Activated T-helper 1 cell treated with anti-CD3 and anti-CD28 coated beads, Interleukin-12 subunit alpha, Interleukin-12 subunit beta, Interleukin-2, Interleukin-4 antibody, amounts not matched to agents 30 ng/mL and 10 ng/mL and 1 ng/mL, durations not matched to agents 14 hours and 24 hours and 36 hours (primary cell): ENCODE data around the gene SHANK1. TPM values are rescaled to one million over a fixed set of nuclear protein-coding genes. Genes with fewer than 3 reads are reported as not detected.

Experiments
- DNase-seq: peaks from one replicate; pipeline ENCODE4 v3.0.0; 2021; ENCODE audit warnings: low spot score
- H3K27ac Mint-ChIP-seq: one replicate; pipeline ENCODE4 v1.8.0; 2021; ENCODE audit warnings: mild to moderate bottlenecking, mixed read lengths
- H3K27me3 Mint-ChIP-seq: one replicate; pipeline ENCODE4 v1.8.0; 2022; ENCODE audit warnings: mild to moderate bottlenecking, moderate library complexity, mixed read lengths; ENCODE audit not compliant: insufficient read depth
- H3K36me3 Mint-ChIP-seq: one replicate; pipeline ENCODE4 v1.8.0; 2021; ENCODE audit warnings: low read depth, mixed read lengths
- H3K4me1 Mint-ChIP-seq: one replicate; pipeline ENCODE4 v1.8.0; 2021; ENCODE audit warnings: low read depth, mixed read lengths
- H3K4me3 Mint-ChIP-seq: one replicate; pipeline ENCODE4 v1.8.0; 2021; ENCODE audit warnings: mild to moderate bottlenecking, moderate library complexity, mixed read lengths
- H3K9me3 Mint-ChIP-seq: one replicate; pipeline ENCODE4 v1.8.0; 2021; ENCODE audit warnings: mixed read lengths
- intact Hi-C: fragments of 100-400 bp; cut with micrococcal nuclease; formaldehyde crosslinking; loops from one replicate; pipeline ENCODE4 v1.15.1; 2024
- total RNA-seq: library from RNA; stranded (reverse); gene quantifications from 2 replicates; pipeline ENCODE4 v1.2.3, GENCODE V29; 2022

The SHANK1 gene
- total RNA-seq, 1 donor from 2014 or later = not detected

GRCh38 chr19:50666346-50667176, 53.0 kb downstream of the SHANK1 start:
- no peak for DNase-seq
- Mint-ChIP-seq H3K4me1 (no peaks in the 10 kb centered on the region), H3K27ac (no peak overlapping the region), H3K27me3 (peaks cover 39% of the 10 kb centered on the region), H3K9me3 (no peaks in the 10 kb centered on the region), H3K4me3 (no peak overlapping the region), H3K36me3 (no peaks in the 10 kb centered on the region)
- intact Hi-C loops = no loop called here

GRCh38 chr19:50664204-50664603, 55.4 kb downstream of the SHANK1 start:
- intact Hi-C loops = no loop called here
- DNase-seq = no peak
- Mint-ChIP-seq H3K27ac (no peak overlapping the region), H3K9me3 (no peaks in the 10 kb centered on the region), H3K36me3 (no peaks in the 10 kb centered on the region), H3K4me1 (no peaks in the 10 kb centered on the region), H3K4me3 (no peak overlapping the region), H3K27me3 (peaks cover 34% of the 10 kb centered on the region)

- H3K27ac Mint-ChIP-seq = no peak overlapping the region
- H3K9me3 Mint-ChIP-seq = peaks cover under 1% of the 10 kb centered on the region
- DNase-seq = no peak
- peaks cover 2% of the 10 kb centered on the region for H3K4me1 Mint-ChIP-seq
- no peaks in the 10 kb centered on the region for H3K36me3 Mint-ChIP-seq
- H3K4me3 Mint-ChIP-seq = no peak overlapping the region
- intact Hi-C loops = no loop called here
- peaks cover 34% of the 10 kb centered on the region for H3K27me3 Mint-ChIP-seq
Observed at GRCh38 chr19:50663482-50663790, 56.2 kb downstream of the SHANK1 start.

GRCh38 chr19:50662651-50663481, 56.7 kb downstream of the SHANK1 start:
- no peaks in the 10 kb centered on the region for H3K36me3 Mint-ChIP-seq
- no peak overlapping the region for H3K27ac Mint-ChIP-seq
- DNase-seq = no peak
- H3K4me3 Mint-ChIP-seq = no peak overlapping the region
- H3K4me1 Mint-ChIP-seq = peaks cover 7% of the 10 kb centered on the region
- H3K27me3 Mint-ChIP-seq = peaks cover 38% of the 10 kb centered on the region
- intact Hi-C loops = no loop called here
- H3K9me3 Mint-ChIP-seq = peaks cover 6% of the 10 kb centered on the region

GRCh38 chr19:50661766-50662650, 57.6 kb downstream of the SHANK1 start:
- no peak for DNase-seq
- Mint-ChIP-seq H3K9me3 (peaks cover 14% of the 10 kb centered on the region), H3K27ac (no peak overlapping the region), H3K36me3 (no peaks in the 10 kb centered on the region), H3K4me1 (peaks cover 15% of the 10 kb centered on the region), H3K4me3 (no peak overlapping the region), H3K27me3 (peaks cover 43% of the 10 kb centered on the region)
- intact Hi-C loops = no loop called here

GRCh38 chr19:50661023-50661422, 58.6 kb downstream of the SHANK1 start:
- no peak for DNase-seq
- Mint-ChIP-seq H3K4me3 (no peak overlapping the region), H3K27ac (no peak overlapping the region), H3K4me1 (peaks cover 15% of the 10 kb centered on the region), H3K9me3 (peaks cover 14% of the 10 kb centered on the region), H3K27me3 (peaks cover 38% of the 10 kb centered on the region), H3K36me3 (no peaks in the 10 kb centered on the region)
- intact Hi-C loops = no loop called here

- intact Hi-C loops = no loop called here
Observed at GRCh38 chr19:50660088-50660366, 59.6 kb downstream of the SHANK1 start.

GRCh38 chr19:50659318-50660087, 60.1 kb downstream of the SHANK1 start:
- Mint-ChIP-seq H3K9me3 (peaks cover 19% of the 10 kb centered on the region), H3K4me1 (peaks cover 15% of the 10 kb centered on the region), H3K27ac (no peak overlapping the region), H3K4me3 (peak overlapping the region; percentile 7), H3K27me3 (peaks cover 25% of the 10 kb centered on the region), H3K36me3 (no peaks in the 10 kb centered on the region)
- DNase-seq = no peak
- intact Hi-C loops = loop anchor here (5.0 kb wide), 1 partner anchor 332 kb away; the partner anchor contains the start of gene KCNC3

More at GRCh38 chr19:50660088-50660366, 59.6 kb downstream of the SHANK1 start:
- Mint-ChIP-seq H3K9me3 (peaks cover 15% of the 10 kb centered on the region), H3K27ac (no peak overlapping the region), H3K4me3 (peak overlapping the region; percentile 45), H3K4me1 (peaks cover 15% of the 10 kb centered on the region), H3K36me3 (no peaks in the 10 kb centered on the region), H3K27me3 (peaks cover 30% of the 10 kb centered on the region)
- DNase-seq = no peak

- DNase-seq = peak; percentile 49
- Mint-ChIP-seq H3K4me1 (peaks cover 15% of the 10 kb centered on the region), H3K27ac (peak overlapping the region; percentile 87), H3K9me3 (peaks cover 19% of the 10 kb centered on the region), H3K36me3 (no peaks in the 10 kb centered on the region), H3K4me3 (peak overlapping the region; percentile 78), H3K27me3 (peaks cover 19% of the 10 kb centered on the region)
- intact Hi-C loops = loop anchor here (1.0 to 5.0 kb wide), 4 partner anchors 66 to 331 kb away; partner anchors contain the start of genes EMC10, GARIN5A, JOSD2 and KCNC3
Observed at GRCh38 chr19:50658441-50659317, 60.9 kb downstream of the SHANK1 start.

GRCh38 chr19:50657712-50658440, 61.7 kb downstream of the SHANK1 start:
- peak; percentile 69 for DNase-seq
- intact Hi-C loops = loop anchor here (1.0 to 5.0 kb wide), 4 partner anchors 66 to 331 kb away; partner anchors contain the start of genes EMC10, GARIN5A, JOSD2 and KCNC3
- Mint-ChIP-seq H3K27ac (peak overlapping the region; percentile 87), H3K4me1 (peaks cover 15% of the 10 kb centered on the region), H3K9me3 (peaks cover 19% of the 10 kb centered on the region), H3K36me3 (no peaks in the 10 kb centered on the region), H3K4me3 (peak overlapping the region; percentile 78), H3K27me3 (peaks cover 24% of the 10 kb centered on the region)

GRCh38 chr19:50657222-50657669, 62.4 kb downstream of the SHANK1 start:
- H3K27ac Mint-ChIP-seq = peak overlapping the region; percentile 34

More at GRCh38 chr19:50657222-50657669, 62.4 kb downstream of the SHANK1 start:
- Mint-ChIP-seq H3K27me3 (peaks cover 24% of the 10 kb centered on the region), H3K9me3 (peaks cover 19% of the 10 kb centered on the region), H3K36me3 (no peaks in the 10 kb centered on the region), H3K4me1 (peaks cover 15% of the 10 kb centered on the region), H3K4me3 (peak overlapping the region; percentile 47)
- intact Hi-C loops = loop anchor here (5.0 kb wide), 1 partner anchor 330 kb away; the partner anchor contains the start of gene KCNC3
- no peak for DNase-seq
